ENCODE measurements around the gene LRPAP1.
"Not testable (repeated sequence)": the region's sequence is repeated elsewhere in the genome, so short reads cannot be mapped to it uniquely, and the experiment has no call there.

LRPAP1 gene

GRCh38 chr4:3520276-3520675 is 11.9 kb downstream of the LRPAP1 start:
- no peaks in the 10 kb centered on the region for H3K9me3 Mint-ChIP-seq (ENCODE audit: low read depth)
- H3K4me1 Mint-ChIP-seq (ENCODE audit: low read depth), result no peaks in the 10 kb centered on the region
- H3K27ac Mint-ChIP-seq, result no peak overlapping the region
- H3K36me3 Mint-ChIP-seq, result no peaks in the 10 kb centered on the region
- no peak overlapping the region for H3K4me3 Mint-ChIP-seq
- H3K27me3 Mint-ChIP-seq, result no peaks in the 10 kb centered on the region

DNA sequence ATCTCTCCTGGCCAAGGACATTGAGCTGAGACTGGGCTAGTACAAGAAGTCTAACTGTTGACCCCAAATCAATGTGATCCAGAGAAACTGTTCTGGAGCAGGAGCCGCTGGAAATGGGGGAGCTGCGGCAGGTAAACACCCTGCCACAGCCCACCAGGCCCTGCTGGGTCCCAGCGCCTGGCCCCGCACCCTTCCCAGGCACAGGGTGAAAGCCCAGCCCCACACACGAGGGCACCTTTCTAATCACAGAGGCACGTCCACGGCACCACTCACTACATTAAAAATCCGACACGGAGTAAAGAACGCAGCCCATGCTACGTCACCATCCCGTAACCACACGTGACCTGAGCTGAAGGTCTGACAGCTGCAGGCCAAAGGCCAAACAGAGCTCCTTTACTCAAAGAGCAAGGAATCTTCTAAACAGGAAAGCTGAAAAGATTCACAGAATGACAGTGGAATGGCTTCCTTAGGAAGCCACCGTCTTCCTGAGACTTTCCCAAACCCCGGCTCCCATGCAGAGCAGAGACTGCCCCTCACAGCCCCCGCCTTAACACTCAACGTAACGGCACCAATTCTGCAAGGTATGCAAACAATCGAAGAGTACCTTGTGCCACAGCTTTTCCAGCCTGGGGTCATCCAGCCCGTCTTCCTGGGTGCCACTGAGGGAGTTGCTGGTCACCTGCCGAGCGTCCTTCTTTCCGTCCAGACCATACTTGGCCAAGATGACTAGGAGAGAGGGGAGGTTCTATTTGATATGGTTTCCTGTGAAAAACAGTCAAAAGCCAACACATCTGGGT is 12.6 kb downstream of the LRPAP1 start:
- Mint-ChIP-seq H3K4me1 (ENCODE audit: low read depth) (no peaks in the 10 kb centered on the region), H3K4me3 (no peak overlapping the region), H3K9me3 (ENCODE audit: low read depth) (no peaks in the 10 kb centered on the region), H3K27ac (no peak overlapping the region), H3K27me3 (no peaks in the 10 kb centered on the region), H3K36me3 (no peaks in the 10 kb centered on the region)

DNA sequence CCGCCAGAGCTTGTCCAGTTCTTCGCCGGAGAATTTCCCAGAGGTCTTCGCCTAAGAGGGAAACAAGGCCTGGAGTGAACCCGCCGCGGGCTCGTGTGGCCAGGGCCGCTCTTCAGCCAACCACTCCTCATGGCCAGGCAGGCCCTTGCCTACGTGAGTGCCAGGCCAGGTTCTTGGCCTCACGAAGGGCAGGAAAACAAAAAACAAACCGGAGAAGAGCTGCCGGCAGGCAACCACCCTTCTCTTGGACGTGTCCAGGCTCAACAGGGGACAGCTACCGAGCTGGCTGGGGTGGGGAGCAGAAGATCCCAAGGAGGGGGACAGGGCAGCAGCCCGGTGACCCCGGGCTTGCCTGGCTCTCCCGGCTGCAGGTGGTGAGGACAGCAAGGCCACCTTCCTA is 13.3 kb downstream of the LRPAP1 start:
- Mint-ChIP-seq H3K27ac (no peak overlapping the region), H3K27me3 (no peaks in the 10 kb centered on the region), H3K4me3 (no peak overlapping the region), H3K9me3 (ENCODE audit: low read depth) (no peaks in the 10 kb centered on the region), H3K36me3 (no peaks in the 10 kb centered on the region), H3K4me1 (ENCODE audit: low read depth) (no peaks in the 10 kb centered on the region)

DNA sequence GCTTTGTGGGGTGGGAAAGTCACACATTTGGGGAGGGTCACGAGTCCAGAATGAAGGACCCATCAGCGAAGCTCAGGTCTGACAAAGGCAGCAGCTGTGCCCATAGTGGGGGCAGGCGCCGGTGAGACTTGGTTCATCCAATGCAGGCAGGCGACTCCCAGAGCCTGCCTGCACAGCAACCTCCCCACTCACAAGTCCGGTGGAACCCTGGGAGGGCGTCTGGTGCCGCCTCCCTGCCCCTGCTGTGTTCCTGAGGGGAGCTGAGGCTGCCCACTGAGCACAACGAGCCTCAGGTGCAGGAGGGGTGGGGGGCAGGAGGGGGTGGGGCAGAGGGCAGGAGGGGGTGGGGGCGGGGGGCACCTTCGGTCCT is 13.7 kb downstream of the LRPAP1 start:
- Mint-ChIP-seq H3K9me3 (ENCODE audit: low read depth) (no peaks in the 10 kb centered on the region), H3K27me3 (no peaks in the 10 kb centered on the region), H3K27ac (no peak overlapping the region), H3K4me3 (no peak overlapping the region), H3K4me1 (ENCODE audit: low read depth) (no peaks in the 10 kb centered on the region), H3K36me3 (no peaks in the 10 kb centered on the region)

DNA sequence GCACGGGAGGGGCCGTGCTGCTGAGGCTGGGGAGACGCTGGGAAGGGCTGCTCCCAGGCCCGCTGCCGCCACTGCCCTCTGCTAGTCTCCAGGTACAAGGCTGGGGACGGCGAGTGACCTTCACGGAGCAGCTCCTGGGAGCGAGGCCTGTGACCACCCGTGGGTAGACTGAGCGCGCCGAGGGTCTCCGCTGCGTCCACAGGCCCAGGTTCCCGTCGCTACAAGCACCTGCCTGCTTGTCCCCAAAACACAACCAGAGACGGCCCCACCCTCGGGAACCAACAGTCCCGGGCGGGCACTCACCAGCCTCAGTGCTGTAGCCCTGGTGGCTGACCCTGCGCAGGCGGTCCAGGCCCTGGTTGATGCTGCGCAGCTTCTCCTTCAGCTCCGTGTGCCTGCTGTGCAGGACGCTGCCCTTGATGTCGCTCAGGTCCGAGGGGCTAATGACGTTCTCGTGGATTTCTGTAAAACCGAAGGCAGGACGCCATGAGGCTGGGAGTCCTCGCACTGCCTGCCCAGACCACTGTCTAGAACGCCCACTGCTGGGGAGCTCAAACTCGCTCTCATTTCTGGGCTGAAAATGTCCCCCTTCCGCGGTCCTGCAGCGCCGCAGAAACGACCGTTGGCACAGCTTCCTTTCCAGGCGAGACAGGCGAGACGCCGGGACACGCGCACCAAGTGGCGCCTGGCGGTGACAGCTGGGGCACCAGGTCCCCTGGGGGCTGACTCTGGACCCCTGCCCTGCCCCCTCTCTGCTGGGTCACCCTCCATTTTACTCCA is 14.3 kb downstream of the LRPAP1 start:
- Mint-ChIP-seq H3K4me3 (no peak overlapping the region), H3K9me3 (ENCODE audit: low read depth) (no peaks in the 10 kb centered on the region), H3K36me3 (peaks cover 2% of the 10 kb centered on the region), H3K4me1 (ENCODE audit: low read depth) (no peaks in the 10 kb centered on the region), H3K27ac (no peak overlapping the region), H3K27me3 (no peaks in the 10 kb centered on the region)

DNA sequence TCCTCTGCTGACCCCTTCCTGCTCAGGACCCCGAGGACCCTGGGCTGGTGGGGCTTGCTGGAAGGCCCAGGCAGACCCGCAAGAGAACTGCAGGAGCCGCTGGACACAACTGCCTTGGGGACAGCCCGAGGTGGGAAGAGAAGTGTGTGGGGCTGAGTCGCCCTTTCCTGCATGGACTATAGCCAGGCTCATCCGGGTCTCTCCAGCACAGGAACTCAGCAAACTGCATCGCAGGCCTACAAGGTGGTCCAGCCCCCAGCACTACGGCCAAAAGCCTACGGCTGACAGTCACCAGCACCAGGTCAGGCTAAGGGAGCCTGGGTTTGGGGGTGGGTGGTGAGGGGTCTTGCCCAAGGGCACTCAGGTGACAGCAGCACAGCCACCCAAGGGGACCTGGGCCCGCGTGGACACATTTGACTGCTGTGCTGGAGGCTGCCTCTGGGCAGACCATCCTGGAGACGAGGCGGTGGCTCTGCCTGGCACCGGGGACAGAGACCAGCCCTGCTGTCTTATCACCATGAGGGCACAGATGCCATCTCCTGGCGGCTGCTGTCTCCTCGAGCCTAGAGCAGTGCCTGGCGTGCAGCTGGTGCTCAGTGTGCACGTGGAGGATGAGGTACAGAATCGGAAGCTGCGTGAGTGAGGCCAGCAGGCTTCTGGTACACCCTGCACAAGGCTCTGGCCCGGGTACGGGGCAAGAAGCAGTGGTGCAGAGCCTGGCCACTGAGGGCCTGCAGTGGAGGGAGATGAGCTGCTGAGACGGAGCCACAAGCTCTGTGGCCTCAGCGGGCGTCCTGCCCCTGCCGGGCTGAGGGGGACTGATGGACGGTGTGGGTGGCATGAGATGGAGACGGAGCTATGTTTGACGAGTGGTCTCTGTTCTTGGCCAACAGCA is 15.1 kb downstream of the LRPAP1 start:
- H3K4me1 Mint-ChIP-seq (ENCODE audit: low read depth), result no peaks in the 10 kb centered on the region
- H3K27ac Mint-ChIP-seq, result no peak overlapping the region
- peaks cover 3% of the 10 kb centered on the region for H3K36me3 Mint-ChIP-seq
- H3K9me3 Mint-ChIP-seq (ENCODE audit: low read depth), result no peaks in the 10 kb centered on the region
- no peaks in the 10 kb centered on the region for H3K27me3 Mint-ChIP-seq
- no peak overlapping the region for H3K4me3 Mint-ChIP-seq

DNA sequence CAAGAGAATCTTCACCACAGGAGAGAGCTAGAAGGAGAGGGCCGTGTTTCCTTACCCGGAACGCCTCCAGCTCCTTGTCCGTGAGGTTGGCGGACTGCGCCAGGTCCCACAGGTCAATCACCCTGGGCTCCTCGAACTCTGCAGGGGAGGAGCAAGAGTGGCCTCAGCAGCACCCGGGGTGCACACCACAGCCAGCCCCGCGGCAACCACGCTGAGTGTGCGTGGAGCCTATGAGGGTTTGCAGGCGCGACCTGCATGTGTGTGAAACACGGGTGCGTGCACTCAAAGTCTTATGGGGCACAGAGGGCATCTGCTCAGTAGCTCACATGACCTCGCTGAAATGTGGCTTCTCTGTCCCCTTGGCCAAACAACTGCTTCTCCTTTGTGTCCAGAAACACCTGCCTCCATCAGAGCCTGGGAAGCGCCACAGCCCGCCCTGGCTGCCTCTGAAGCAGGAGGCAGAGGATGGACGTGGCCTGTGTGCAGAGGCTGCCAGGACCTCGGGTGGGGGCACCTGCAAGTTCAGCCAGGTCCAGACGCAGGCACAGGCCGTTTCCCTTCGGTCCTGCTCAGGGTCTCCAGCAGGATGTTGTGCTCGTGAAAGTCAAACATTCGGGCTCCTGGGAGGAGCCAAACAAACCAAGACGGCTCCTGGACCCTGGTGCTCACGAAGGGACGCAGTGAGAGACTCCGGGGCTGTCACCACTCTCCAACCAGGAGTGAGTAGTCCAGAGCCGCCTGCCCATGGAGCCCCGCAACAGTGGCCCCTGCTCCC is 16.0 kb downstream of the LRPAP1 start:
- no peak overlapping the region for H3K4me3 Mint-ChIP-seq
- H3K27me3 Mint-ChIP-seq, result no peaks in the 10 kb centered on the region
- H3K36me3 Mint-ChIP-seq, result peaks cover 3% of the 10 kb centered on the region
- no peak overlapping the region for H3K27ac Mint-ChIP-seq
- H3K9me3 Mint-ChIP-seq (ENCODE audit: low read depth), result no peaks in the 10 kb centered on the region
- H3K4me1 Mint-ChIP-seq (ENCODE audit: low read depth), result no peaks in the 10 kb centered on the region

DNA sequence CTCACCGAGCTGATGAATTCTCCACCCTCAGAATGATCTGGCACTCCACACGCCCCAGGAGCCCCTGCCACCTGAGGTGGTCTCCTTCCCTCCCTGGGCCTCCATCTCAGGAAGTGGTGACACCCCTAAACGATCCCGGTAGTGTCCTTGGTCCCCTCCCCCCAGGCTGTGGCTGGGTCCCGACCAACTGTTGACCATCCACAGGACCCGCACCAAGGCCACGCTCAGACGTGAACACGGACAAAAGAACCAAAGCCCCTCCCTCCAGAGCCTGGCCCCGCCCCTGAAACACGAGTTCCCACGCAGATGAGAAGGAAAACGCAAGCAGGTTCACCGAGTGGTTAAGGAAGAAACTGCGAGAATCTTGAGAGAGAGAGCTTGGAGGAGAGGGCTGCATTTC is 16.6 kb downstream of the LRPAP1 start:
- Mint-ChIP-seq H3K36me3 (peaks cover 8% of the 10 kb centered on the region), H3K9me3 (ENCODE audit: low read depth) (no peaks in the 10 kb centered on the region), H3K4me1 (ENCODE audit: low read depth) (no peaks in the 10 kb centered on the region), H3K27me3 (no peaks in the 10 kb centered on the region), H3K27ac (no peak overlapping the region), H3K4me3 (no peak overlapping the region)

- H3K9me3 Mint-ChIP-seq (ENCODE audit: low read depth), result no peaks in the 10 kb centered on the region
- no peaks in the 10 kb centered on the region for H3K27me3 Mint-ChIP-seq
- H3K27ac Mint-ChIP-seq, result no peak overlapping the region
- no peaks in the 10 kb centered on the region for H3K4me1 Mint-ChIP-seq (ENCODE audit: low read depth)
- H3K4me3 Mint-ChIP-seq, result no peak overlapping the region
- peaks cover 8% of the 10 kb centered on the region for H3K36me3 Mint-ChIP-seq
Measured at GRCh38 chr4:3514806-3515501, 17.3 kb downstream of the LRPAP1 start.

GRCh38 chr4:3514221-3514780 is 17.9 kb downstream of the LRPAP1 start:
- Mint-ChIP-seq H3K36me3 (peaks cover 10% of the 10 kb centered on the region), H3K27ac (no peak overlapping the region), H3K27me3 (no peaks in the 10 kb centered on the region), H3K9me3 (ENCODE audit: low read depth) (no peaks in the 10 kb centered on the region), H3K4me1 (ENCODE audit: low read depth) (no peaks in the 10 kb centered on the region), H3K4me3 (no peak overlapping the region)

DNA sequence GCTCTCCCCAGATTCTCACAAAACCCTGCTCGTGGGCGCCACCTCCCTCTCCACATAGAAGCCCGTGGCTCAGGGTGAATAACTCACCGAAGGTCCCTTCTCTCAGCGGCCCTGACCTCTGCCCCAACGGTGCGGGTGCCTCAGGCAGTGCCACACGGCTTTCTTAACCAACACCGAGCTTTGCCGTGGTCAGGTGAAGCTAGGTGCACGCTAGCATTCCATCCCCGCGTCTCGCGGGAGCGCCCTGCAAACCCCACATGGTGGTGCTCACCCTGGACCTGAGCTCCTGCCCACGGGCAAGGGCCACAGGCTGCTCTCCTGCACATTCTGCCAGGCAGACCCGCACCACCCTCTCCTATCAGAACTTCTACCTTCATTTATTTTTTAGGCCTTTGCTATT is 18.4 kb downstream of the LRPAP1 start:
- Mint-ChIP-seq H3K27me3 (no peaks in the 10 kb centered on the region), H3K4me3 (no peak overlapping the region), H3K9me3 (ENCODE audit: low read depth) (no peaks in the 10 kb centered on the region), H3K27ac (no peak overlapping the region), H3K36me3 (peaks cover 10% of the 10 kb centered on the region), H3K4me1 (ENCODE audit: low read depth) (no peaks in the 10 kb centered on the region)

DNA sequence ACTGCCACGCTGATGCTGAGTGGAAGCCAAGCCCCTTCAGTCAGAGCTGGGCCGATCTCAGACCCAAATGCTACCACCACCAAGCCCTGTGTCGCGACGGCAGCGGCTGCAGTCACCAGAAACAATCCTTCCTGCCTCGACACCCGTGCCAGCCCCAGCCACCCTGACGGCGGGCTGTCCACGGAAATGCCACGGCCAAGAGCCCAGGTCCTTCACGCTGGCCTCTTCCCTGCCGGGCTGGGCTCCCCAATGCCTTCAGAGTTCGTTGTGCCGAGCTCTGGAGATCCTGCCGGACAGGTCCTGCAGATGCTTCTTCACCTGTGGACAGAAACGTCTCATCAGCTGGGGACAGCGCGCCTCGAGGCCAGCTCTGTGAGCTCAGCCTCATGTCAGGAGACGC is 19.5 kb downstream of the LRPAP1 start:
- H3K9me3 Mint-ChIP-seq (ENCODE audit: low read depth), result no peaks in the 10 kb centered on the region
- H3K27ac Mint-ChIP-seq, result no peak overlapping the region
- H3K4me3 Mint-ChIP-seq, result no peak overlapping the region
- H3K27me3 Mint-ChIP-seq, result no peaks in the 10 kb centered on the region
- H3K36me3 Mint-ChIP-seq, result peaks cover 12% of the 10 kb centered on the region
- H3K4me1 Mint-ChIP-seq (ENCODE audit: low read depth), result no peaks in the 10 kb centered on the region

GRCh38 chr4:3512279-3512678 is 19.9 kb downstream of the LRPAP1 start:
- Mint-ChIP-seq H3K27me3 (no peaks in the 10 kb centered on the region), H3K27ac (no peak overlapping the region), H3K4me3 (no peak overlapping the region), H3K36me3 (peaks cover 12% of the 10 kb centered on the region), H3K4me1 (ENCODE audit: low read depth) (no peaks in the 10 kb centered on the region), H3K9me3 (ENCODE audit: low read depth) (no peaks in the 10 kb centered on the region)

DNA sequence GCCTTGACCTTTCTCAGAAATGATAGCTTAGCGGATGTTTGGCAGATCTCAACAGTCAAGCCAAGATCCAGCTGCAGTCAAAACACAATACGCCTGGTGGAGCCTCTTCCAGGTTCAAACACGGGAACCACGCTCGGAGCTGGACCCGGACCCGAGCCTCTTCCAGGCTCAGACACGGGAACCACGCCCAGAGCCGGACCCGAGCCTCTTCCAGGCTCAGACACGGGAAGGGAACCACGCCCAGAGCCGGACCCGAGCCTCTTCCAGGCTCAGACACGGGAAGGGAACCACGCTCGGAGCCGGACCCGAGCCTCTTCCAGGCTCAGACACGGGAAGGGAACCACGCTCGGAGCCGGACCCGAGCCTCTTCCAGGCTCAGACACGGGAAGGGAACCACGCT is 20.6 kb downstream of the LRPAP1 start:
- not testable (repeated sequence) for H3K4me3 Mint-ChIP-seq; H3K9me3 Mint-ChIP-seq (ENCODE audit: low read depth); H3K27me3 Mint-ChIP-seq; H3K4me1 Mint-ChIP-seq (ENCODE audit: low read depth); H3K27ac Mint-ChIP-seq
- peaks cover 12% of the 10 kb centered on the region for H3K36me3 Mint-ChIP-seq

Measured in activated naive CD8-positive, alpha-beta T cell (primary cell).